ENCODE data around the gene REV3L. TPM values are rescaled to one million over a fixed set of nuclear protein-coding genes. Genes with fewer than 3 reads are reported as not detected.
"Not testable (repeated sequence)": the region's sequence is repeated elsewhere in the genome, so short reads cannot be mapped to it uniquely, and the experiment has no call there.

The REV3L gene
- total and polyA plus RNA-seq, 2 donors (not counting 3 experiments of a cell fraction or from before 2014, with no cell fraction given), result 6.0 to 22.7 TPM

DNA sequence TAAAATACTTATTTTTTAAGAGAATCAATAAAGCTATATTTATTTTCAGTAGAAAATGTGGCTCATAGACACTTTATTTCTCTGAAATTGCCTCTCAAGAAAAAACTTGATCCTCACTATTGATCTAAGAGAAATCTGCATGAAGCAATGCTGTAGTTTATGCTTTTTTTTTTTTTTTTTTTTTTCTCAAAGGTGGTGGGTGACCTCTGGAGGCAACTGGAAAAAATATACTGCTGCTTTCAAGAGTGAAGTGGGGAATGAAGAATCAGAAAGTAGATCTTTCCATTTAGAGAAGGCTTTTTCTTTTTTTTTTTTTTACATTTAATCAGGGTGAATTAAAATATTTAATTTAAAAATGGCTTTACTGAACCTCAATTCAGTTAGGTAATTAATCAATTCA lies 226.4 kb downstream of the REV3L start:
- Histone ChIP-seq H3K4me1 (ENCODE audit: control insufficient read depth, extremely low read depth, insufficient read depth, low read length) (peaks cover 7% of the 10 kb centered on the region), H3K9me3 (replicated peaks; ENCODE audit: control insufficient read depth, insufficient read depth, low read length) (no peaks in the 10 kb centered on the region), H3K27ac (ENCODE audit: insufficient read depth, low read depth, low read length) (no peak overlapping the region), H3K36me3 (ENCODE audit: control insufficient read depth in 2 of 2, extremely low read depth in 1 of 2, insufficient read depth in 2 of 2, low read length in 2 of 2) (no peaks in the 10 kb centered on the region), H3K9ac (replicated peaks; ENCODE audit: extremely low read depth, insufficient read depth, low read length) (no peak overlapping the region), H3K27me3 (ENCODE audit: control insufficient read depth in 2 of 2, insufficient read depth in 2 of 2, low read length in 2 of 2) (peaks cover 17 to 30% of the 10 kb centered on the region in 2 experiments), H2AFZ (ENCODE audit: low read depth, low read length) (no peak overlapping the region), H4K20me1 (replicated peaks; ENCODE audit: control insufficient read depth, extremely low read depth, insufficient read depth, low read length) (no peaks in the 10 kb centered on the region), H3K9me1 (replicated peaks; ENCODE audit: control insufficient read depth, extremely low read depth, insufficient read depth, low read length) (no peaks in the 10 kb centered on the region), H3K4me2 (ENCODE audit: insufficient read depth, low read length) (no peak overlapping the region), H3K79me2 (ENCODE audit: control insufficient read depth, insufficient read depth, low read length) (peaks cover 11% of the 10 kb centered on the region), H3K4me3 (replicated peaks in 1 of 3; ENCODE audit: insufficient read depth in 1 of 3, low read depth in 1 of 3, low read length in 3 of 3) (no peak overlapping the region)
- POLR2A ChIA-PET, result no interaction called here
- CTCF ChIA-PET, result interaction anchor here (0.7 to 1.0 kb wide), 4 partner anchors 46 to 245 kb away, joined by 3 read pairs; no protein-coding TSS in a partner anchor
- TF ChIP-seq MAX (IDR thresholded peaks at IDR 0.05; ENCODE audit: insufficient read depth, insufficient read length), result no peak
- TF ChIP-seq JUN (IDR thresholded peaks at IDR 0.05; ENCODE audit: borderline replicate concordance, insufficient read depth, insufficient read length, low read depth), result no peak
- no peak for TF ChIP-seq POLR2A (IDR thresholded peaks at IDR 0.05; ENCODE audit: low read depth, low read length)
- TF ChIP-seq FOS (IDR thresholded peaks at IDR 0.05; ENCODE audit: borderline replicate concordance, insufficient read depth, low read length), result no peak
- TF ChIP-seq POLR2AphosphoS5 (IDR thresholded peaks at IDR 0.05; ENCODE audit: insufficient read depth, low read depth, low read length), result no peak
- no peak for TF ChIP-seq GATA2 (IDR thresholded peaks at IDR 0.05; ENCODE audit: insufficient read depth, insufficient read length, low read depth, low read length)
- no peak for TF ChIP-seq MYC (IDR thresholded peaks at IDR 0.05; ENCODE audit: low read depth, low read length)
- no peak for TF ChIP-seq CTCF (IDR thresholded peaks at IDR 0.05; ENCODE audit: extremely low read depth in 1 of 2, insufficient read depth in 1 of 2, low read depth in 1 of 2, low read length in 2 of 2)
- TF ChIP-seq EZH2 (IDR thresholded peaks at IDR 0.05; ENCODE audit: borderline replicate concordance, low read depth, low read length, severe bottlenecking), result no peak
- dilution Hi-C loops (cut with MboI; ENCODE audit: extremely low pct_ligation_motif_present, low sequenced_read_pairs), result no loop called here
- no TSS peak for BruUV-seq (replicated peaks)
- FAIRE-seq (no peak), DNase-seq (ENCODE audit: low read depth, low spot score) (no peak)
- intact Hi-C loops (cut with micrococcal nuclease), result loop anchor here (5.0 kb wide), 1 partner anchor 729 kb away; no protein-coding TSS in a partner anchor

- DNase-seq (ENCODE audit: low read depth, low spot score); H3K27ac ChIP-seq (ENCODE audit: insufficient read depth, low read depth, low read length); POLR2A ChIA-PET; H3K4me1 ChIP-seq (ENCODE audit: control insufficient read depth, extremely low read depth, insufficient read depth, low read length); H3K9ac ChIP-seq (replicated peaks; ENCODE audit: extremely low read depth, insufficient read depth, low read length); H2AFZ ChIP-seq (ENCODE audit: low read depth, low read length); dilution Hi-C loops (cut with MboI; ENCODE audit: extremely low pct_ligation_motif_present, low sequenced_read_pairs); H3K36me3 ChIP-seq (ENCODE audit: control insufficient read depth in 2 of 2, extremely low read depth in 1 of 2, insufficient read depth in 2 of 2, low read length in 2 of 2); H3K9me3 ChIP-seq (replicated peaks; ENCODE audit: control insufficient read depth, insufficient read depth, low read length); H3K9me1 ChIP-seq (replicated peaks; ENCODE audit: control insufficient read depth, extremely low read depth, insufficient read depth, low read length); H3K4me3 ChIP-seq (replicated peaks in 1 of 3; ENCODE audit: insufficient read depth in 1 of 3, low read depth in 1 of 3, low read length in 3 of 3); H3K4me2 ChIP-seq (ENCODE audit: insufficient read depth, low read length); H3K79me2 ChIP-seq (ENCODE audit: control insufficient read depth, insufficient read depth, low read length); H4K20me1 ChIP-seq (replicated peaks; ENCODE audit: control insufficient read depth, extremely low read depth, insufficient read depth, low read length); BruUV-seq (replicated peaks); FAIRE-seq: not testable (repeated sequence)
- H3K27me3 ChIP-seq (ENCODE audit: control insufficient read depth in 2 of 2, insufficient read depth in 2 of 2, low read length in 2 of 2), result peaks cover 19 to 30% of the 10 kb centered on the region in 2 experiments
- CTCF ChIA-PET, result interaction anchor here (0.7 kb wide), 1 partner anchor 185 kb away, joined by 3 read pairs; no protein-coding TSS in a partner anchor
- intact Hi-C loops (cut with micrococcal nuclease), result loop anchor here (5.0 kb wide), 1 partner anchor 729 kb away; no protein-coding TSS in a partner anchor
Observed at GRCh38 chr6:111255838-111256237, 227.2 kb downstream of the REV3L start.

All from endothelial cell of umbilical vein (primary cell).